Mucosa of rectum (tissue), 2 donors: ENCODE measurements around the gene SIL1.

Experiments
- H3K27ac ChIP-seq, 2 donors: one replicate each; pipeline ENCODE4 v1.7.0; 2013; ENCODE audit warnings: inconsistent platforms in 2 of 2, low read depth in 2 of 2, low read length in 2 of 2
- H3K27me3 ChIP-seq, 2 donors: one replicate each; pipeline ENCODE4 v1.7.0; 2013; ENCODE audit warnings: low read length in 2 of 2; ENCODE audit not compliant: control insufficient read depth in 2 of 2, insufficient read depth in 2 of 2
- H3K36me3 ChIP-seq, 2 donors: one replicate each; pipeline ENCODE4 v1.7.0; 2013; ENCODE audit warnings: low read length in 2 of 2; ENCODE audit not compliant: control insufficient read depth in 2 of 2, insufficient read depth in 2 of 2
- H3K4me1 ChIP-seq, 2 donors: one replicate each; pipeline ENCODE4 v1.7.0; 2013; ENCODE audit warnings: low read length in 2 of 2, mild to moderate bottlenecking in 1 of 2; ENCODE audit not compliant: control insufficient read depth in 2 of 2, insufficient read depth in 2 of 2
- H3K4me3 ChIP-seq, 2 donors: one replicate each; pipeline ENCODE4 v1.7.0; 2013; ENCODE audit warnings: low read length in 2 of 2
- H3K9ac ChIP-seq, 2 donors: one replicate each; pipeline ENCODE4 v1.7.0; 2013; ENCODE audit warnings: low read length in 2 of 2, low read depth in 1 of 2, mild to moderate bottlenecking in 1 of 2
- H3K9me3 ChIP-seq, 2 donors: one replicate each; pipeline ENCODE4 v1.7.0; 2013; ENCODE audit warnings: low read length in 2 of 2; ENCODE audit not compliant: control insufficient read depth in 2 of 2
- donor health status: healthy.
- donor health status: Normal muscosa, but diverticular disease.

The SIL1 gene

DNA sequence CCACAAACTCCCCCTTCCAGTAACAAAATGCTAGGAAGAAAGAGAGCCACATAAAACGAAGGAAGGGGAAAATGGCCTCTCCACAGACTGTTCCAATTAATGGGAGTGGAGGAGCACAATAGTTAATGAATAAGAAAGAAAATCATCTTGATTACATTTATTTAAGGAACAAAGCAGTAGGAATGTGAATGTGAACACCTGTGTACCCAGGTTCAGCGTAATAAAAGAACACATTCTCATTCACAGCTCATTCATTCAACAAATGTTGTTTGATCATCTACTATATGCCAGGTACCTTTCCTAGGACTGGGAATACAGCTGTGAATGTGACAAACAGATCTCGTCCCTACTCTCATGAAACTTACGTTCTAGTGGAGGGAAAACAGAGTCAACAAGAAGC, 35.7 kb downstream of the SIL1 start:
- Histone ChIP-seq H3K4me1 (peaks cover 0 to 2% of the 10 kb centered on the region in 2 donors), H3K36me3 (no peaks in the 10 kb centered on the region), H3K27me3 (no peaks in the 10 kb centered on the region), H3K4me3 (no peak overlapping the region), H3K9ac (no peak overlapping the region), H3K27ac (no peak overlapping the region), H3K9me3 (no peaks in the 10 kb centered on the region)

DNA sequence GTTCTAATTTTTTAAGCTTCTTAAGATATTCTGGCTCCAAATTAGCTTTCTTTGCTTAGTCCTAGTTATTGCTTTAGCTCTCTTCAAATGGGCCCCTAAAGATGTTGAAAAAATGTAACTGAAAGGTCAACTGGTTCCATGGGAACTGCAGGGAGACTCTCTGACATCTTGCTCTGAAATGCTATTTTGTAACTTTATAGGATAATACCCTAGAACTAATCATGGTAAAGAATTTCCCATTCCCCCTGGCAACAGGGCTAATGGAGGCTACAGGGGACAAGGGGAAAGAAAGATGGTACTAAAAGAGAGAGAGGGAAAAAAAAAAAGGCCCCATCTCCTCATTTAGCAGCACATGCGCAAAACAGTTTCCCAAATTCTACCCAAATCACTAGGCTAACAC, 39.4 kb downstream of the SIL1 start:
- Histone ChIP-seq H3K4me3 (no peak overlapping the region), H3K4me1 (peaks cover 0 to 2% of the 10 kb centered on the region in 2 donors), H3K9ac (no peak overlapping the region), H3K9me3 (no peaks in the 10 kb centered on the region), H3K36me3 (no peaks in the 10 kb centered on the region), H3K27ac (no peak overlapping the region), H3K27me3 (no peaks in the 10 kb centered on the region)

DNA sequence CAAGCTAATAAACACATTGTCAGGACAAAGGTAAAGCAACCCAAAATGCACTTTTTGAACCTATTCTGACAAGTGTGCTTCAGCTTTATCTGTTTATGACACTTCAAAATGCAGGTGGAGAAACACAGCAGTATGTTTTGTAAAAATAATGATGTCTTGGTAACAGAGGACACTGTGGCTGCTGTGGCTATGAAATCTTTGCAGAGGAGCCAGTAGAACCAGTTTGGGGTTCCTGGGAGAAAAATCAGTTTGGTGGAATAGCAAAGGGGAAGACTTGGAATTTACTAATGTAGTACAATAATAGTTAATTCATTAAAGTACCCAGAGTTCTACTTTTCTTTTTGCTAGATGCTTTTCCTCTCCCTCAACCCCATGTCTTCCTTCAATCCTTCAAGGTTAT, 40.6 kb downstream of the SIL1 start:
- no peak overlapping the region for H3K9ac ChIP-seq
- no peaks in the 10 kb centered on the region for H3K27me3 ChIP-seq
- no peaks in the 10 kb centered on the region for H3K9me3 ChIP-seq
- peaks cover 0 to 2% of the 10 kb centered on the region in 2 donors for H3K4me1 ChIP-seq
- no peak overlapping the region for H3K27ac ChIP-seq
- H3K36me3 ChIP-seq, result no peaks in the 10 kb centered on the region
- no peak overlapping the region for H3K4me3 ChIP-seq

DNA sequence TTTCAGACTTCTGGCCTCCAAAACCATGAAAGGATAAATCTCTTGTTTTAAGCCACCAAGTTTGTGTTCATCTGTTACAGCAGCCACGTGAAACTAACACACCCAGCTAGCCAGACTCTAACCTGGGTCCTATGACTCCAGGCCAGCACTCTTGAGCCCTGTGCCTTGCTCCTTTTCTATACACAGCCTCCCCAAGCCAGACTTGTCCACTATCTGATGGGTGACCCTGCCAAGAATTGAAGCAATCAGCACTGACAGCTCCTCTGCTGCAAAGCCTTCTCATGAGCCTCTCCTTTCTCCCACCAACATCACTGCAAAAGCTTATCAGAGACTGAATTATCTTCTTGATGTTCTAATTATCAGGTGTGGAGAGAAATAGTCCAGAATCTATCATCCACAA, 41.4 kb downstream of the SIL1 start:
- no peak overlapping the region for H3K4me3 ChIP-seq
- no peak overlapping the region for H3K27ac ChIP-seq
- no peaks in the 10 kb centered on the region for H3K36me3 ChIP-seq
- H3K9me3 ChIP-seq, result no peaks in the 10 kb centered on the region
- no peak overlapping the region for H3K9ac ChIP-seq
- H3K27me3 ChIP-seq, result no peaks in the 10 kb centered on the region
- no peaks in the 10 kb centered on the region for H3K4me1 ChIP-seq

DNA sequence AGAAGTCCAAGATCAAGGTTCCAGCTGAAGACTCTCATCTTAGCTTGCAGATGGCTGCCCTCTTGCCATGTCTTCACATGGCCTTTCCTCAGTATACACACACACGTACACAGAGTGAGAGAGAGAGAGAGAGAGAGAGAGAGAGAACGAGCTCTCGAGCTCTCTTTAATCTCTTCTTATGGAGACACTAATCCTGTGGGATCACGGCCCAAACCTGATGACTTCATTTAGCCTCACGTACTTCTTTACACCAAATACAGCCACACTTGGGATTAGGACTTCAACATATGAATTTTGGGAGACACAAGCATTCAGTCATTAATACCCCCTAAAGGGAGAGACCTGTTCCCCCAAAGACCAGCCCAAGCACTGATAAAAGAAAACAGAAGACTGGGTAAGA, 42.8 kb downstream of the SIL1 start:
- no peak overlapping the region for H3K9ac ChIP-seq
- H3K4me1 ChIP-seq, result no peaks in the 10 kb centered on the region
- no peaks in the 10 kb centered on the region for H3K9me3 ChIP-seq
- no peak overlapping the region for H3K27ac ChIP-seq
- no peaks in the 10 kb centered on the region for H3K36me3 ChIP-seq
- H3K4me3 ChIP-seq, result no peak overlapping the region
- H3K27me3 ChIP-seq, result no peaks in the 10 kb centered on the region

DNA sequence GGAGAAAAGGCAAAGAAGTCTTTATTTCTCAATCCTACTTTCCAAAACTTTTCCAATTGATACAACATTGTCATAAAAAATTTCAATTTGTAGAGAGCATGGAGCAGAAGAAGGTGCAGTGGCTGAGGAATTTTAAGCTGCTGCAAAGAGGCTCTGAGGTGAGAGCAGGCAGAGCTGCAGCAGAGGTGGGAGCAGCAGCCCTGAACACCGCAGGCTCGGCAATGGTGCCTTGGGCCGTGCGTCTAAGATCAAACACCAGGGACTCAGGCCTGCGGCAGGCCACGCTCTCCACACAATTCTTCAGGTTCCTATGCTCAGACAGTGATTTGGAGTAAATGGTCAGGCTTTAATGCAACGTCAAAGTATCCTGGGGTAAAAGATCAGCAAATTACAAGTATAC, 46.3 kb downstream of the SIL1 start:
- H3K27ac ChIP-seq, result no peak overlapping the region
- no peak overlapping the region for H3K4me3 ChIP-seq
- no peaks in the 10 kb centered on the region for H3K27me3 ChIP-seq
- no peaks in the 10 kb centered on the region for H3K9me3 ChIP-seq
- no peaks in the 10 kb centered on the region for H3K36me3 ChIP-seq
- H3K4me1 ChIP-seq, result peaks cover 3% of the 10 kb centered on the region in 2 donors
- H3K9ac ChIP-seq, result no peak overlapping the region

DNA sequence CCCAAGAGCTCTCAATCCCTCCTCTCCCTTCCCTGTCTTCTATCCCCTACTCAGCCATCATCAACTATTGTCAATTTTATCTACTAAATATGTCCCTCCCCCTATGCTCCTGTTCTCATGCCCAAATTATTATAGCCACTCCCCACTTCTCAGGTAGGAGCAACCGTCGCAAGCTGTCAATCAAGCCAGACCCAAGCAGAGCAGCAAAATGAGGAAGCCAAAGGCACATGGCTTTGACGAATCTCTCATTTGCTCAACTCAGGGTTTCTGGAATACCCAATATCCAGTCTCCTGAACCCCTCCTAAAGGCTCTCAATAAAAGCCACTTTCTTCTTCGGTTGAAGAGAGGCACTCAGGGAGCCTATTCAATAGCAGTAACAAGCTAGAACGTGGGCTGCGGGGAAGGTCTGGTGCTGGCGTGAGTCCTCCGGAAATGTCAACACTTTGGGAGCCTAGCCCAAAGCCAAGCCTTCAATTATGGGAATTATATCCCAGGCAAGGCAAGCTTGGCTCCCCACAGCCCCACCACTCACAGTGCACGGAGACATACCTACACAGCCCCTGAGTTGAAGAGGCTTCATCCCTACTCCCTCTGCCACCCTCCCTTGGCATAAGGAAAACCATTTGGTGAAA, 47.7 kb downstream of the SIL1 start:
- Histone ChIP-seq H3K4me3 (no peak overlapping the region), H3K36me3 (no peaks in the 10 kb centered on the region), H3K27me3 (no peaks in the 10 kb centered on the region), H3K4me1 (peaks cover 3 to 5% of the 10 kb centered on the region in 2 donors), H3K9me3 (no peaks in the 10 kb centered on the region), H3K27ac (no peak overlapping the region), H3K9ac (no peak overlapping the region)

DNA sequence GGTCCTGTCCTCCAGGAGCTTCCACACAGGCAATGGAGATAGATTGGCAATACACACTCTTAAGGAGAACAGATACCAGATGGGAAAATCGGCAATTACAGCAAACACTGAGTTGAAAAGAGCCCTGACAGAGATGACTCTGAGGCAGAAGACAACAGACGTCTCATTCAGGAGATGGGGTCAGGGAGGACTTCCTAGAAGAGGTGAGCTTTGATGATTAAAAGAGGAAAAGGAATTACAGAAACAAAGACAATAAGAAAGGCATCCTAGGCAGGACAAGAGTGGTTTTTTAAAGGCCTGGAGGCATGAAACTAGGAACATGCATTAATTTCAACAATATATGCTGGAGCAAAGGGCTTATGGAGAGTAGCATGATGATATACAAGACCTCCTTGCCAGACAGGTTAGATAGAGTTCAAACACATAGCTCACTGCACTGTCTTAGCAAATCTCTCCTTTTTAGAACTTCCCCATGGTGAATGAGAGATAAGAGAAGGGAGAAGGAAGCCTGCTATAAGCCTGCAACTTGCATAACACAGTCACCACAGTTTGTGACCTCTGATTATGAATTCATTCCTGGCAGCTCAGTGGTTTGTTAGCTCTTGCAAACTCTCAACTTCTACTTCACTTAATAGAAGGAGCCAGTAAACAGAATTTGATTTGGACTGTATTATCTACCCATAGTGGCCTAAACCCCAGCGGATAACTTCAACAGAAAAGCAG, 48.5 kb downstream of the SIL1 start:
- no peaks in the 10 kb centered on the region for H3K9me3 ChIP-seq
- no peak overlapping the region for H3K27ac ChIP-seq
- H3K4me1 ChIP-seq, result peaks cover 3 to 5% of the 10 kb centered on the region in 2 donors
- no peak overlapping the region for H3K4me3 ChIP-seq
- H3K9ac ChIP-seq, result no peak overlapping the region
- no peaks in the 10 kb centered on the region for H3K27me3 ChIP-seq
- no peaks in the 10 kb centered on the region for H3K36me3 ChIP-seq

DNA sequence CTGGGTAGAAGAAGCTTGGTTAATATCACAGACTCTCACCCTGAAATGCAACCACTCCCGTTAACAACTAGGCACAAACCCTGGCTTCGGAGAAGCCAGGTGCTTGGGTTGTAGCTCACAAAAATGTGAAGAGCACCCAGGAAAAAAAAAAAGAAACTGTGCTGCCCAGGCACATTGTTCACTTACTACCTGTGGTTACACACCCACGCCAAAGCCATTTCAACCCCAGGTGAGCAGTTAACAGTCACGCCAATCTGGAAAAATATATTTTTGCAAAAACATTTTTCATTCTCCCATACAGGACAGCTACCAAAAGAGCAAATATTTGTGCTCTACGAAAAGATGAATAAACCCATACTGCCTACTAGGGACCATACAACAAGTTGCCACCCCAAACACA, 49.2 kb downstream of the SIL1 start:
- Histone ChIP-seq H3K27ac (no peak overlapping the region), H3K9me3 (no peaks in the 10 kb centered on the region), H3K27me3 (no peaks in the 10 kb centered on the region), H3K9ac (no peak overlapping the region), H3K36me3 (no peaks in the 10 kb centered on the region), H3K4me3 (no peak overlapping the region), H3K4me1 (peaks cover 3 to 5% of the 10 kb centered on the region in 2 donors)

DNA sequence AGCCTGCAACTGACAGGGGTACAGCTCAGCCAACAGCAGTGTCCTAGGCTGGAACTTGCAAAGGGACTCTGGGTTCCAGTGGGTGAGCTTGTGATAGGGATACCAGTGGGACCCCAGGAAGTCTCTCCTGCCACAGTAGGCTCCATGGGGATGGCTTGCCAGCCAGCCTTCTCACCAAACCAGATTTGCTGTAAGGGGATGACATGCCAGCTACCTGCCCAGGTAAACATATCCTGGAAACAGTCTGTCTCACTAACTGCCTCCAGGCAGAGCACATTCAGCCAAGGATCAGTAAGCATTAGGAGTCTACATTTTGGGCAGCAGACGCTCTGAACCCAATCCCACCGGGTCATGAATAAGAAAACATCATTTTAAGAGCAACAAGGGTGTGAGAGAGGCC, 49.9 kb downstream of the SIL1 start:
- H3K9ac ChIP-seq, result no peak overlapping the region
- H3K36me3 ChIP-seq, result no peaks in the 10 kb centered on the region
- peaks cover 3 to 5% of the 10 kb centered on the region in 2 donors for H3K4me1 ChIP-seq
- H3K27ac ChIP-seq, result no peak overlapping the region
- no peaks in the 10 kb centered on the region for H3K27me3 ChIP-seq
- no peak overlapping the region for H3K4me3 ChIP-seq
- no peaks in the 10 kb centered on the region for H3K9me3 ChIP-seq
